Activated T-cell treated with anti-CD3 and anti-CD28 coated beads, Interleukin-2, amount 50 U/mL, for 72 hours (primary cell): ENCODE measurements around the gene CDC34. TPM values are rescaled to one million over a fixed set of nuclear protein-coding genes. Genes with fewer than 3 reads are reported as not detected.

Source experiments
- ATAC-seq, 2 donors: fragments of 150-1000 bp; cut with Tn5 transposase; replicated peaks in 1 of 2; 2 replicates each; pipeline ENCODE4 v1.10.0; 2021; ENCODE audit warnings: moderate library complexity in 2 of 2, mild to moderate bottlenecking in 1 of 2
- DNase-seq, 2 donors: peaks; one replicate each; pipeline ENCODE4 v3.0.0; 2021 to 2022; ENCODE audit warnings: mixed read lengths in 1 of 2
- H3K27ac Mint-ChIP-seq: one replicate; pipeline ENCODE4 v1.8.0; 2022; ENCODE audit warnings: mild to moderate bottlenecking, moderate library complexity, mixed read lengths
- H3K27me3 Mint-ChIP-seq: one replicate; pipeline ENCODE4 v1.8.0; 2022; ENCODE audit warnings: low read depth, mixed read lengths
- H3K36me3 Mint-ChIP-seq, 2 donors: one replicate each; pipeline ENCODE4 v1.8.0; 2022; ENCODE audit warnings: mixed read lengths in 2 of 2, mild to moderate bottlenecking in 1 of 2; ENCODE audit not compliant: insufficient read depth in 2 of 2
- H3K4me1 Mint-ChIP-seq: one replicate; pipeline ENCODE4 v1.8.0; 2022; ENCODE audit warnings: low read depth, mixed read lengths
- H3K4me3 Mint-ChIP-seq, 2 donors: one replicate each; pipeline ENCODE4 v1.8.0; 2022; ENCODE audit warnings: mild to moderate bottlenecking in 2 of 2, mixed read lengths in 2 of 2, moderate library complexity in 2 of 2
- H3K9me3 Mint-ChIP-seq, 2 donors: one replicate each; pipeline ENCODE4 v1.8.0; 2022; ENCODE audit warnings: mixed read lengths in 2 of 2
- total RNA-seq, 2 donors: library from RNA; stranded (reverse); gene quantifications; one replicate each; pipeline ENCODE4 v1.2.3, GENCODE V29; 2022

The CDC34 gene
- total RNA-seq: 10 to 100 TPM; 48.4 to 56.1 TPM

GRCh38 chr19:531753-532560 is at the start of gene CDC34:
Gene CDC34, plus strand, starts transcription at chr19:531760. Its CDS starts 172 bp downstream, at chr19:531932.
- H3K27ac Mint-ChIP-seq: peak within 1 kb of the TSS; percentile 79
- H3K4me3 Mint-ChIP-seq: peak within 1 kb of the TSS; percentile 84 to 91
- ATAC-seq: peak; percentile 33 to 38
- no peaks in the 10 kb centered on the region for H3K27me3 Mint-ChIP-seq
- DNase-seq: no peak
- H3K36me3 Mint-ChIP-seq: no peaks in the 10 kb centered on the region
- H3K9me3 Mint-ChIP-seq: no peaks in the 10 kb centered on the region
- H3K4me1 Mint-ChIP-seq: peaks cover 20% of the 10 kb centered on the region

- H3K9me3 Mint-ChIP-seq: peaks cover 16 to 18% of the 10 kb centered on the region in 2 donors
- DNase-seq (no peak), ATAC-seq (no peak)
- H3K27ac Mint-ChIP-seq: no peak overlapping the region
- H3K4me3 Mint-ChIP-seq: no peak overlapping the region
- peaks cover 7% of the 10 kb centered on the region for H3K4me1 Mint-ChIP-seq
- peaks cover 18 to 20% of the 10 kb centered on the region in 2 donors for H3K36me3 Mint-ChIP-seq
- peaks cover 17% of the 10 kb centered on the region for H3K27me3 Mint-ChIP-seq
These were observed 49.1 kb upstream of the CDC34 start for GRCh38 chr19:482186-483041.

- Mint-ChIP-seq H3K36me3 (peaks cover 18 to 20% of the 10 kb centered on the region in 2 donors), H3K27ac (no peak overlapping the region), H3K4me1 (peaks cover 12% of the 10 kb centered on the region), H3K4me3 (no peak overlapping the region), H3K27me3 (peaks cover 17% of the 10 kb centered on the region), H3K9me3 (peaks cover 16 to 18% of the 10 kb centered on the region in 2 donors)
- DNase-seq (no peak), ATAC-seq (no peak)
These were observed 48.1 kb upstream of the CDC34 start for GRCh38 chr19:483332-484072.

GRCh38 chr19:484494-484893 is 47.1 kb upstream of the CDC34 start:
- Mint-ChIP-seq H3K27ac (no peak overlapping the region), H3K4me3 (no peak overlapping the region), H3K27me3 (peaks cover 17% of the 10 kb centered on the region), H3K36me3 (peaks cover 18 to 20% of the 10 kb centered on the region in 2 donors), H3K9me3 (peaks cover 16 to 18% of the 10 kb centered on the region in 2 donors), H3K4me1 (peaks cover 13% of the 10 kb centered on the region)
- no peak for ATAC-seq
- no peak for DNase-seq

- peaks cover 14 to 15% of the 10 kb centered on the region in 2 donors for H3K9me3 Mint-ChIP-seq
- DNase-seq (no peak), ATAC-seq (no peak)
- peaks cover 15 to 16% of the 10 kb centered on the region in 2 donors for H3K36me3 Mint-ChIP-seq
- H3K27me3 Mint-ChIP-seq: peaks cover 17% of the 10 kb centered on the region
- no peak overlapping the region for H3K27ac Mint-ChIP-seq
- H3K4me3 Mint-ChIP-seq: no peak overlapping the region
- peaks cover 13% of the 10 kb centered on the region for H3K4me1 Mint-ChIP-seq
These were observed 46.5 kb upstream of the CDC34 start for GRCh38 chr19:485077-485476.

GRCh38 chr19:485583-486236 is 45.9 kb upstream of the CDC34 start:
- Mint-ChIP-seq H3K36me3 (peaks cover 8 to 10% of the 10 kb centered on the region in 2 donors), H3K4me3 (no peak overlapping the region), H3K9me3 (peaks cover 8 to 10% of the 10 kb centered on the region in 2 donors), H3K27ac (no peak overlapping the region), H3K4me1 (peaks cover 11% of the 10 kb centered on the region), H3K27me3 (peaks cover 17% of the 10 kb centered on the region)
- ATAC-seq: no peak
- no peak for DNase-seq

- Mint-ChIP-seq H3K36me3 (peaks cover 2% of the 10 kb centered on the region in 2 donors), H3K27ac (peak overlapping the region; percentile 93), H3K9me3 (peaks cover 1 to 3% of the 10 kb centered on the region in 2 donors), H3K4me3 (peak overlapping the region; percentile 88 to 89), H3K4me1 (peaks cover 14% of the 10 kb centered on the region), H3K27me3 (peaks cover 15% of the 10 kb centered on the region)
- ATAC-seq (peak; percentile 89 to 92), DNase-seq (peak; percentile 92 to 95)
These were observed 42.8 kb upstream of the CDC34 start for GRCh38 chr19:488505-489417.

GRCh38 chr19:489418-490196 is 42.0 kb upstream of the CDC34 start:
- H3K9me3 Mint-ChIP-seq: peaks cover 2 to 4% of the 10 kb centered on the region in 2 donors
- ATAC-seq: no peak
- peaks cover 7% of the 10 kb centered on the region for H3K27me3 Mint-ChIP-seq
- H3K36me3 Mint-ChIP-seq: peaks cover 2 to 3% of the 10 kb centered on the region in 2 donors
- H3K4me3 Mint-ChIP-seq: peak overlapping the region; percentile 72 to 89
- no peak overlapping the region for H3K27ac Mint-ChIP-seq
- DNase-seq: no peak
- H3K4me1 Mint-ChIP-seq: peaks cover 16% of the 10 kb centered on the region

- Mint-ChIP-seq H3K9me3 (peaks cover 2 to 4% of the 10 kb centered on the region in 2 donors), H3K4me1 (peaks cover 16% of the 10 kb centered on the region), H3K27ac (no peak overlapping the region), H3K36me3 (peaks cover 2 to 3% of the 10 kb centered on the region in 2 donors), H3K4me3 (no peak overlapping the region), H3K27me3 (no peaks in the 10 kb centered on the region)
- peak; percentile 41 to 46 for DNase-seq
- no peak for ATAC-seq
These were observed 40.3 kb upstream of the CDC34 start for GRCh38 chr19:491146-491741.

- peaks cover 16% of the 10 kb centered on the region for H3K4me1 Mint-ChIP-seq
- DNase-seq: peak; percentile 54 to 57
- H3K4me3 Mint-ChIP-seq: no peak overlapping the region
- no peaks in the 10 kb centered on the region for H3K27me3 Mint-ChIP-seq
- H3K9me3 Mint-ChIP-seq: peaks cover 2 to 4% of the 10 kb centered on the region in 2 donors
- ATAC-seq: peak; percentile 12 to 14
- no peak overlapping the region for H3K27ac Mint-ChIP-seq
- H3K36me3 Mint-ChIP-seq: peaks cover 2 to 3% of the 10 kb centered on the region in 2 donors
These were observed 39.4 kb upstream of the CDC34 start for GRCh38 chr19:492091-492531.
